Hematopoietic multipotent progenitor cell treated with erythropoietin and hydrocortisone succinate and interleukin-3 and kit ligand, for 15 days (in vitro differentiated cells): Measurements from ENCODE around the gene SHF.
"Not testable (repeated sequence)": the region's sequence is repeated elsewhere in the genome, so short reads cannot be mapped to it uniquely, and the experiment has no call there.

Source experiments
- DNase-seq: peaks from one replicate; pipeline ENCODE4 v3.0.0-alpha.2; 2015; ENCODE audit warnings: low spot score

SHF gene

GRCh38 chr15:45146405-45146804 is 41.4 kb downstream of the SHF start:
- no peak for DNase-seq

- DNase-seq = no peak
These were observed 43.0 kb downstream of the SHF start for GRCh38 chr15:45144775-45145174.

- DNase-seq = no peak
These were observed 43.8 kb downstream of the SHF start for GRCh38 chr15:45143946-45144345.

- no peak for DNase-seq
These were observed 44.7 kb downstream of the SHF start for GRCh38 chr15:45143056-45143455.

- DNase-seq = no peak
These were observed 46.4 kb downstream of the SHF start for GRCh38 chr15:45141386-45141785.

- DNase-seq = no peak
These were observed 47.1 kb downstream of the SHF start for GRCh38 chr15:45140557-45141250.

GRCh38 chr15:45139770-45140169 is 48.0 kb downstream of the SHF start:
- no peak for DNase-seq

GRCh38 chr15:45138814-45139765 is 48.7 kb downstream of the SHF start:
- DNase-seq = no peak

- no peak for DNase-seq
These were observed 50.1 kb downstream of the SHF start for GRCh38 chr15:45137703-45138102.

- no peak for DNase-seq
These were observed 51.4 kb downstream of the SHF start for GRCh38 chr15:45136378-45136764.

GRCh38 chr15:45135705-45136377 is 51.9 kb downstream of the SHF start:
- not testable (repeated sequence) for DNase-seq

- DNase-seq = no peak
These were observed 52.8 kb downstream of the SHF start for GRCh38 chr15:45134682-45135604.

GRCh38 chr15:45134046-45134445 is 53.7 kb downstream of the SHF start:
- DNase-seq = no peak

GRCh38 chr15:45133561-45133920 is 54.2 kb downstream of the SHF start:
- DNase-seq = no peak

- DNase-seq = no peak
These were observed 54.8 kb downstream of the SHF start for GRCh38 chr15:45132844-45133560.

GRCh38 chr15:45131510-45131909 is 56.3 kb downstream of the SHF start:
- DNase-seq = no peak

- DNase-seq = no peak
These were observed 57.3 kb downstream of the SHF start for GRCh38 chr15:45130291-45131000.

GRCh38 chr15:45129651-45130129 is 58.1 kb downstream of the SHF start, which contains the start of the genes DUOX1 and DUOXA1:
TSS of gene DUOX1 (plus strand) at chr15:45129994. CDS start at chr15:45131967, 1,973 bp downstream.
TSS of gene DUOXA1 (minus strand) at chr15:45129879. CDS start at chr15:45123014, 6,865 bp downstream.
- DNase-seq = no peak

- no peak for DNase-seq
These were observed 58.7 kb downstream of the SHF start for GRCh38 chr15:45128971-45129639.
